ENCODE measurements around the gene MDP1. TPM values are rescaled to one million over a fixed set of nuclear protein-coding genes. Genes with fewer than 3 reads are reported as not detected.

Gene MDP1
- total RNA-seq, 1 experiment from 2014 or later = 18.8 TPM

DNA sequence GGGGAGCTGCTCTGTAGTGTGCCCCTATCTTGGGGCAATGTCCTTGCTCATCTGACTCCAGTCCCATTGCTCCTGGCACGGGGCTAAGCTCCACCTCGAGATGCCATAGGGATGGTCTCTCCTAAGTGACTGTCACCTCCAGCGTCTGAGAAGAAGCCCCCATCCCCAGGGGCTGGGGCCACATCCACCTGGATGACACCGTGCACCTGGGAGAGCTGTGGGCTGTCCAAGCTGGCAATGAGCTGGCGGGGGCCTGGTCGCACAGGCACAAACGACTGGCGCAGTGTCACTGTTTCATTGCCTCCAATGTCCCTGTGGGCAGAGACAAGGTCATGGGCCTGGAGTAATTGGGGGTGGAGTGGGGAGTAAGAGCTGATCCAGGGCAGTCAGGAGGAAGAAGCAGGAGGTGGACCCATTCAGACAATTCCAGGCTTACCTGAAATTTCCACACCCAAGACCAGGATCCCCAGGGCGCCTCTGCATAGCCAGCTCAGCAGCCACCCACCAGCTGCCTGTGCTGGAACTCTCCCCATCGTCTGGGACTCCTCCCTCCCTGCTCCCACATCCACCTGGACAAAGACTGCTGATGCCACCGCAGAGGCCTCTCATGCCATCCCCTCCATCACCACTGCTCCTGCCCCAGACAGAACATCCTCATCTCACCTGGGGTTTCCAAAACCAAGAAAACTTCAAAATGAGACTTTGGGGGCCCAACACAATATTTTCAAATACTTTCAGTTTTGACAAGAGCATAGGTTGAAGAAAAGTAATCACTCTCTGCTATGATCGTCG is 33.6 kb upstream of the MDP1 start:
- Histone ChIP-seq H2BK20ac (ENCODE audit: low read depth, low read length, poor library complexity, severe bottlenecking) (no peak overlapping the region), H2AK5ac (ENCODE audit: insufficient read length, low read length) (no peak overlapping the region), H3K27me3 (ENCODE audit: insufficient read depth, low read length) (no peaks in the 10 kb centered on the region), H3K14ac (ENCODE audit: insufficient read depth, low read length) (no peak overlapping the region), H2BK5ac (ENCODE audit: insufficient read length, low read length) (no peak overlapping the region), H3K4me2 (ENCODE audit: insufficient read depth, insufficient read length, low read length) (no peak overlapping the region), H3K79me2 (ENCODE audit: insufficient read depth, low read length) (no peaks in the 10 kb centered on the region), H3K9ac (ENCODE audit: extremely low read depth, insufficient read length, low read length) (no peak overlapping the region), H3K4ac (ENCODE audit: low read depth, low read length) (no peak overlapping the region), H2BK12ac (ENCODE audit: insufficient read length, low read depth, low read length) (no peak overlapping the region), H4K5ac (ENCODE audit: insufficient read length, low read depth, low read length) (no peak overlapping the region), H3K27ac (ENCODE audit: insufficient read length, low read depth, low read length) (no peak overlapping the region), H3K23ac (ENCODE audit: insufficient read length, low read depth, low read length) (no peak overlapping the region), H3T11ph (ENCODE audit: low read length) (no peak overlapping the region), H2BK15ac (ENCODE audit: low read depth, low read length) (no peak overlapping the region), H3K56ac (ENCODE audit: insufficient read length, low read depth, low read length) (no peak overlapping the region), H4K91ac (ENCODE audit: insufficient read length, low read depth, low read length) (no peak overlapping the region), H3K18ac (ENCODE audit: insufficient read length, low read depth, low read length) (no peak overlapping the region), H4K8ac (replicated peaks; ENCODE audit: insufficient read length, low read depth, low read length) (no peak overlapping the region), H2BK120ac (ENCODE audit: low read depth, low read length, poor library complexity, severe bottlenecking) (no peak overlapping the region), H3K23me2 (ENCODE audit: insufficient read length, low read depth, low read length, poor library complexity, severe bottlenecking) (no peaks in the 10 kb centered on the region), H2AFZ (ENCODE audit: low read length) (no peak overlapping the region), H4K20me1 (ENCODE audit: control insufficient read depth, insufficient read depth, insufficient read length) (no peaks in the 10 kb centered on the region), H3K9me3 (ENCODE audit: control insufficient read depth, low read depth, low read length) (no peaks in the 10 kb centered on the region), H3K79me1 (ENCODE audit: insufficient read depth, low read depth, low read length, poor library complexity, severe bottlenecking) (no peaks in the 10 kb centered on the region), H3K4me1 (ENCODE audit: insufficient read depth, low read length) (no peaks in the 10 kb centered on the region)
- Mint-ChIP-seq H3K36me3 (ENCODE audit: insufficient read depth in 1 of 3, low read depth in 3 of 3) (no peaks in the 10 kb centered on the region; a peak in 1 of 7 replicates), H3K9me3 (no peaks in the 10 kb centered on the region), H3K4me1 (no peaks in the 10 kb centered on the region), H3K27me3 (ENCODE audit: low read depth) (peaks cover 5% of the 10 kb centered on the region; the same call in 1 of the 2 replicates), H3K4me3 (no peak overlapping the region; a peak in 1 of 5 replicates), H3K27ac (peak overlapping the region in 1 of 3 experiments; percentile 27; a peak in 1 of 7 replicates)
- TF ChIP-seq, protein P1, sequence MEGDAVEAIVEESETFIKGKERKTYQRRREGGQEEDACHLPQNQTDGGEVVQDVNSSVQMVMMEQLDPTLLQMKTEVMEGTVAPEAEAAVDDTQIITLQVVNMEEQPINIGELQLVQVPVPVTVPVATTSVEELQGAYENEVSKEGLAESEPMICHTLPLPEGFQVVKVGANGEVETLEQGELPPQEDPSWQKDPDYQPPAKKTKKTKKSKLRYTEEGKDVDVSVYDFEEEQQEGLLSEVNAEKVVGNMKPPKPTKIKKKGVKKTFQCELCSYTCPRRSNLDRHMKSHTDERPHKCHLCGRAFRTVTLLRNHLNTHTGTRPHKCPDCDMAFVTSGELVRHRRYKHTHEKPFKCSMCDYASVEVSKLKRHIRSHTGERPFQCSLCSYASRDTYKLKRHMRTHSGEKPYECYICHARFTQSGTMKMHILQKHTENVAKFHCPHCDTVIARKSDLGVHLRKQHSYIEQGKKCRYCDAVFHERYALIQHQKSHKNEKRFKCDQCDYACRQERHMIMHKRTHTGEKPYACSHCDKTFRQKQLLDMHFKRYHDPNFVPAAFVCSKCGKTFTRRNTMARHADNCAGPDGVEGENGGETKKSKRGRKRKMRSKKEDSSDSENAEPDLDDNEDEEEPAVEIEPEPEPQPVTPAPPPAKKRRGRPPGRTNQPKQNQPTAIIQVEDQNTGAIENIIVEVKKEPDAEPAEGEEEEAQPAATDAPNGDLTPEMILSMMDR (conservative IDR thresholded peaks at IDR 0.05) = no peak
- WGBS (ENCODE audit: extremely low coverage, insufficient read length, low lambda C conversion rate) = no CpG with 5 or more reads among the region's 13 CpGs
- no peak for DNase-seq
